PC-9 (cell line): ENCODE data around the gene SPECC1L. TPM values are rescaled to one million over a fixed set of nuclear protein-coding genes. Genes with fewer than 3 reads are reported as not detected.

Source experiments
- BruUV-seq: library from RNA; stranded (reverse); fragments of 400-500 nt; replicated peaks from 2 replicates; lab custom pipeline; 2021; lab: Mats Ljungman, UMichigan
- CTCF ChIA-PET: fragments of 300-600 bp; sonication (Branson Sonifier 250); formaldehyde crosslinking; loops from one replicate; lab custom pipeline; 2022; ENCODE audit warnings: antibody characterized with exemption; lab: Charles Lee
- POLR2A ChIA-PET: fragments of 300-600 bp; sonication (Branson Sonifier 250); formaldehyde crosslinking; loops from one replicate; lab custom pipeline; 2022; ENCODE audit warnings: antibody characterized with exemption; ENCODE audit not compliant: unreplicated experiment; lab: Charles Lee
- DNase-seq, 2 experiments: peaks; one replicate each; pipeline versions ENCODE4 v3.0.0 to v3.0.0-alpha.2; 2015 to 2022; ENCODE audit warnings: mixed read lengths in 1 of 2
- H2AFZ ChIP-seq: fragments of 200-600 bp; sonication (generic); 2 replicates; pipeline ENCODE4 v1.8.1; 2017; ENCODE audit warnings: antibody characterized with exemption
- H3F3A ChIP-seq: fragments of 200-600 bp; sonication (generic); 2 replicates; pipeline ENCODE4 v1.8.1; 2017; ENCODE audit warnings: antibody characterized with exemption, mild to moderate bottlenecking, low read depth; ENCODE audit not compliant: insufficient read depth
- H3K27ac ChIP-seq: fragments of 200-600 bp; sonication (generic); 2 replicates; pipeline ENCODE4 v1.6.1; 2016; ENCODE audit warnings: mixed run types
- H3K27me3 ChIP-seq: fragments of 200-600 bp; sonication (generic); 2 replicates; pipeline ENCODE4 v1.6.1; 2016; ENCODE audit warnings: low read depth, mixed run types; ENCODE audit not compliant: insufficient read depth
- H3K36me3 ChIP-seq: fragments of 200-600 bp; sonication (generic); 2 replicates; pipeline ENCODE4 v1.6.1; 2016; ENCODE audit warnings: low read depth, mixed run types
- H3K4me1 ChIP-seq: fragments of 200-600 bp; sonication (generic); replicated peaks from 2 replicates; pipeline ENCODE4 v1.6.1; 2016; ENCODE audit warnings: mixed run types; ENCODE audit not compliant: insufficient read depth
- H3K4me2 ChIP-seq: fragments of 200-600 bp; sonication (generic); 2 replicates; pipeline ENCODE4 v1.6.1; 2017; ENCODE audit warnings: mixed run types
- H3K4me3 ChIP-seq: fragments of 200-600 bp; sonication (generic); 2 replicates; pipeline ENCODE4 v1.6.1; 2016; ENCODE audit warnings: mixed run types
- H3K79me2 ChIP-seq: fragments of 200-600 bp; sonication (generic); 2 replicates; pipeline ENCODE4 v1.6.1; 2017; ENCODE audit warnings: low read depth, mixed run types
- H3K9me2 ChIP-seq: fragments of 200-600 bp; sonication (generic); 2 replicates; pipeline ENCODE4 v1.8.1; 2017; ENCODE audit warnings: mild to moderate bottlenecking; ENCODE audit not compliant: insufficient read depth
- H3K9me3 ChIP-seq: fragments of 200-600 bp; sonication (generic); 2 replicates; pipeline ENCODE4 v1.8.1; 2016; ENCODE audit warnings: low read depth; ENCODE audit not compliant: insufficient read depth
- H4K20me1 ChIP-seq: fragments of 200-600 bp; sonication (generic); 2 replicates; pipeline ENCODE4 v1.8.1; 2017; ENCODE audit not compliant: insufficient read depth
- EZH2 ChIP-seq: fragments of 200-600 bp; sonication (generic); IDR thresholded peaks from 2 replicates; pipeline ENCODE4 v1.8.0; 2017; ENCODE audit warnings: antibody characterized with exemption, low read depth
- intact Hi-C: fragments of 100-400 bp; cut with micrococcal nuclease; formaldehyde crosslinking; loops from one replicate; pipeline ENCODE4 v1.10.0; 2022; ENCODE audit not compliant: unreplicated experiment
- total RNA-seq: library from RNA; stranded (reverse); gene quantifications from 2 replicates; pipeline ENCODE4 v1.2.3, GENCODE V29; 2021
- TF ChIP-seq, protein P1 (sequence below): fragments of 200-600 bp; sonication (generic); conservative IDR thresholded peaks from 2 replicates; pipeline ENCODE4 v1.6.1; 2017; ENCODE audit warnings: mixed run types, antibody characterized with exemption, mild to moderate bottlenecking, moderate library complexity

SPECC1L gene
- total RNA-seq, 1 experiment from 2014 or later, result 38.9 TPM

- H3K4me3 ChIP-seq, result no peak overlapping the region
- H3K36me3 ChIP-seq, result no peaks in the 10 kb centered on the region
- intact Hi-C loops, result no loop called here
- no peaks in the 10 kb centered on the region for H4K20me1 ChIP-seq
- H3K79me2 ChIP-seq, result no peaks in the 10 kb centered on the region
- no peak overlapping the region for H3K27ac ChIP-seq
- BruUV-seq, result no TSS peak
- ChIA-PET POLR2A (no interaction called here), CTCF (no interaction called here)
- H3K27me3 ChIP-seq, result no peaks in the 10 kb centered on the region
- no peak overlapping the region for H2AFZ ChIP-seq
- no peak for DNase-seq
- no peaks in the 10 kb centered on the region for H3K9me2 ChIP-seq
- H3K4me1 ChIP-seq, result peaks cover 17% of the 10 kb centered on the region
- H3F3A ChIP-seq, result peaks cover 13% of the 10 kb centered on the region; the same call in 1 of the 2 replicates
- H3K9me3 ChIP-seq, result no peaks in the 10 kb centered on the region
- H3K4me2 ChIP-seq, result no peak overlapping the region
- TF ChIP-seq, protein P1, sequence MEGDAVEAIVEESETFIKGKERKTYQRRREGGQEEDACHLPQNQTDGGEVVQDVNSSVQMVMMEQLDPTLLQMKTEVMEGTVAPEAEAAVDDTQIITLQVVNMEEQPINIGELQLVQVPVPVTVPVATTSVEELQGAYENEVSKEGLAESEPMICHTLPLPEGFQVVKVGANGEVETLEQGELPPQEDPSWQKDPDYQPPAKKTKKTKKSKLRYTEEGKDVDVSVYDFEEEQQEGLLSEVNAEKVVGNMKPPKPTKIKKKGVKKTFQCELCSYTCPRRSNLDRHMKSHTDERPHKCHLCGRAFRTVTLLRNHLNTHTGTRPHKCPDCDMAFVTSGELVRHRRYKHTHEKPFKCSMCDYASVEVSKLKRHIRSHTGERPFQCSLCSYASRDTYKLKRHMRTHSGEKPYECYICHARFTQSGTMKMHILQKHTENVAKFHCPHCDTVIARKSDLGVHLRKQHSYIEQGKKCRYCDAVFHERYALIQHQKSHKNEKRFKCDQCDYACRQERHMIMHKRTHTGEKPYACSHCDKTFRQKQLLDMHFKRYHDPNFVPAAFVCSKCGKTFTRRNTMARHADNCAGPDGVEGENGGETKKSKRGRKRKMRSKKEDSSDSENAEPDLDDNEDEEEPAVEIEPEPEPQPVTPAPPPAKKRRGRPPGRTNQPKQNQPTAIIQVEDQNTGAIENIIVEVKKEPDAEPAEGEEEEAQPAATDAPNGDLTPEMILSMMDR, result no peak
- TF ChIP-seq EZH2, result no peak
Measured at GRCh38 chr22:24435861-24436371, 165.3 kb downstream of the SPECC1L start.

GRCh38 chr22:24436553-24436952 lies 165.9 kb downstream of the SPECC1L start:
- Histone ChIP-seq H3K27ac (no peak overlapping the region), H3K4me2 (no peak overlapping the region), H2AFZ (no peak overlapping the region), H3F3A (peaks cover 13% of the 10 kb centered on the region; the same call in 1 of the 2 replicates), H4K20me1 (no peaks in the 10 kb centered on the region), H3K79me2 (no peaks in the 10 kb centered on the region), H3K4me1 (peaks cover 17% of the 10 kb centered on the region), H3K4me3 (no peak overlapping the region), H3K36me3 (no peaks in the 10 kb centered on the region), H3K27me3 (no peaks in the 10 kb centered on the region), H3K9me3 (no peaks in the 10 kb centered on the region), H3K9me2 (no peaks in the 10 kb centered on the region)
- ChIA-PET CTCF (no interaction called here), POLR2A (no interaction called here)
- BruUV-seq, result no TSS peak
- no peak for DNase-seq
- intact Hi-C loops, result no loop called here
- TF ChIP-seq EZH2, result no peak
- TF ChIP-seq, protein P1, result no peak

DNA sequence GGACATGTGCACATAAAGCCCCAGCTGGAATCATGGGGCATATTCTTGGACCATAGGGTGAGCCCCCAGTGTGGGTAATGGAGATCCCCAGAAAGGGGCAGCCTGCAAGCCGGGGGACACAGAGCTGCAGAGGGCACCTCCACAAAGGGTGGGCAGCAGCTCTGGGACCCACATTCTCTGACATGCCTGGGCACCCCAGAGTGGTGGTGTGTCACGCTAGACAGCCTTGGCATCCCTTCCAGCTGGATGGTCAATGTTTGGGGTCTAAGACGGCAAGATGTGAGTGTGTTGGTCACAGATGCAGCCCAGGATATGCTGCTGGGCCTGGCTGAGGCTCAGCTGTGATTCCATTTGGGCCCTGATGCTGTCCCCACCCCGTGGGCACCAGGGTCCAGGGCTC lies 166.5 kb downstream of the SPECC1L start:
- no peaks in the 10 kb centered on the region for H3K9me3 ChIP-seq
- no peaks in the 10 kb centered on the region for H3K79me2 ChIP-seq
- BruUV-seq, result no TSS peak
- no peak overlapping the region for H3K4me3 ChIP-seq
- CTCF ChIA-PET, result no interaction called here
- H3K36me3 ChIP-seq, result no peaks in the 10 kb centered on the region
- TF ChIP-seq, protein P1, result no peak
- TF ChIP-seq EZH2, result no peak
- no peak overlapping the region for H2AFZ ChIP-seq
- no peaks in the 10 kb centered on the region for H3K9me2 ChIP-seq
- intact Hi-C loops, result no loop called here
- H3K4me1 ChIP-seq, result peaks cover 17% of the 10 kb centered on the region
- no peak overlapping the region for H3K4me2 ChIP-seq
- H4K20me1 ChIP-seq, result no peaks in the 10 kb centered on the region
- H3K27me3 ChIP-seq, result no peaks in the 10 kb centered on the region
- H3F3A ChIP-seq, result peaks cover 13% of the 10 kb centered on the region; the same call in 1 of the 2 replicates
- no peak for DNase-seq
- POLR2A ChIA-PET, result no interaction called here
- no peak overlapping the region for H3K27ac ChIP-seq
